ENCODE results near the gene CYTH3. TPM values are rescaled to one million over a fixed set of nuclear protein-coding genes. Genes with fewer than 3 reads are reported as not detected.

Gene CYTH3
- total and polyA plus RNA-seq, 3 donors from 2014 or later = 49.3 to 82.2 (median 65.5) TPM

GRCh38 chr7:6212008-6212407 is 60.4 kb downstream of the CYTH3 start:
- intact Hi-C loops (cut with DNase I; ENCODE audit: low total_unique reads) = no loop called here
- Histone ChIP-seq H3K4me3 (no peak overlapping the region), H3K9me3 (no peaks in the 10 kb centered on the region), H3K36me3 (ENCODE audit: low read depth, missing control alignments) (no peaks in the 10 kb centered on the region), H3K27me3 (no peaks in the 10 kb centered on the region), H3K4me1 (no peaks in the 10 kb centered on the region), H3K27ac (no peak overlapping the region)
- TF ChIP-seq CTCF (IDR thresholded peaks at IDR 0.05) (no peak), POLR2A (IDR thresholded peaks at IDR 0.05) (no peak)
- WGBS, 2 donors = 89 to 97% methylated on average over 3 of the region's 3 CpGs
- no peak for DNase-seq

- WGBS, 2 donors = 79 to 88% methylated on average over 7 of the region's 7 CpGs
- TF ChIP-seq CTCF (IDR thresholded peaks at IDR 0.05) (no peak), POLR2A (IDR thresholded peaks at IDR 0.05) (no peak)
These were observed 61.6 kb downstream of the CYTH3 start for GRCh38 chr7:6210621-6211372.

GRCh38 chr7:6209340-6209739 is 63.1 kb downstream of the CYTH3 start:
- Histone ChIP-seq H3K27ac (no peak overlapping the region), H3K4me3 (no peak overlapping the region), H3K27me3 (no peaks in the 10 kb centered on the region), H3K4me1 (no peaks in the 10 kb centered on the region), H3K9me3 (no peaks in the 10 kb centered on the region), H3K36me3 (ENCODE audit: low read depth, missing control alignments) (no peaks in the 10 kb centered on the region)
- DNase-seq = no peak
- intact Hi-C loops (cut with DNase I; ENCODE audit: low total_unique reads) = no loop called here
- 65 to 70% methylated on average over 6 of the region's 6 CpGs for WGBS, 2 donors
- no peak for TF ChIP-seq CTCF (IDR thresholded peaks at IDR 0.05)
- no peak for TF ChIP-seq POLR2A (IDR thresholded peaks at IDR 0.05)

More at GRCh38 chr7:6210621-6211372, 61.6 kb downstream of the CYTH3 start:
- intact Hi-C loops (cut with DNase I; ENCODE audit: low total_unique reads) = no loop called here
- Histone ChIP-seq H3K4me1 (no peaks in the 10 kb centered on the region), H3K27me3 (no peaks in the 10 kb centered on the region), H3K4me3 (no peak overlapping the region), H3K9me3 (no peaks in the 10 kb centered on the region), H3K36me3 (ENCODE audit: low read depth, missing control alignments) (no peaks in the 10 kb centered on the region), H3K27ac (no peak overlapping the region)
- no peak for DNase-seq

GRCh38 chr7:6208573-6209328 is 63.7 kb downstream of the CYTH3 start:
- Histone ChIP-seq H3K4me3 (no peak overlapping the region), H3K9me3 (no peaks in the 10 kb centered on the region), H3K27ac (no peak overlapping the region), H3K27me3 (no peaks in the 10 kb centered on the region), H3K36me3 (ENCODE audit: low read depth, missing control alignments) (no peaks in the 10 kb centered on the region), H3K4me1 (no peaks in the 10 kb centered on the region)
- no peak for DNase-seq
- WGBS, 2 donors = 98% methylated on average over 5 of the region's 5 CpGs
- no peak for TF ChIP-seq POLR2A (IDR thresholded peaks at IDR 0.05)
- no peak for TF ChIP-seq CTCF (IDR thresholded peaks at IDR 0.05)
- intact Hi-C loops (cut with DNase I; ENCODE audit: low total_unique reads) = no loop called here
